GM19238 (cell line): Measurements from ENCODE around the gene GCN1.

Experiments used
- DNase-seq: peaks from one replicate; pipeline ENCODE4 v3.0.0; 2011; ENCODE audit warnings: low spot score; ENCODE audit not compliant: insufficient read length

Gene GCN1

GRCh38 chr12:120142231-120142877, 52.2 kb downstream of the GCN1 start:
- no peak for DNase-seq

GRCh38 chr12:120141336-120141735, 53.2 kb downstream of the GCN1 start:
- no peak for DNase-seq

GRCh38 chr12:120140603-120141002, 53.9 kb downstream of the GCN1 start:
- no peak for DNase-seq

- no peak for DNase-seq
Measured at GRCh38 chr12:120139958-120140357, 54.6 kb downstream of the GCN1 start.

GRCh38 chr12:120138366-120138765, 56.1 kb downstream of the GCN1 start:
- no peak for DNase-seq

GRCh38 chr12:120137833-120138232, 56.7 kb downstream of the GCN1 start:
- DNase-seq: no peak

- no peak for DNase-seq
Measured at GRCh38 chr12:120136093-120136770, 58.3 kb downstream of the GCN1 start.

GRCh38 chr12:120134307-120134980, 60.1 kb downstream of the GCN1 start:
- no peak for DNase-seq

GRCh38 chr12:120132863-120133385, 61.6 kb downstream of the GCN1 start:
- DNase-seq: peak; percentile 72

GRCh38 chr12:120132054-120132836, 62.3 kb downstream of the GCN1 start:
- DNase-seq: no peak

GRCh38 chr12:120131116-120131515, 63.4 kb downstream of the GCN1 start:
- DNase-seq: no peak

- DNase-seq: no peak
Measured at GRCh38 chr12:120130011-120130410, 64.5 kb downstream of the GCN1 start.

- no peak for DNase-seq
Measured at GRCh38 chr12:120126635-120127005, 67.9 kb downstream of the GCN1 start.

- no peak for DNase-seq
Measured at GRCh38 chr12:120125792-120126634, 68.5 kb downstream of the GCN1 start.

GRCh38 chr12:120125029-120125428, 69.5 kb downstream of the GCN1 start:
- no peak for DNase-seq

- DNase-seq: no peak
Measured at GRCh38 chr12:120121766-120122293, 72.7 kb downstream of the GCN1 start.

GRCh38 chr12:120121343-120121742, 73.2 kb downstream of the GCN1 start:
- DNase-seq: no peak

- DNase-seq: no peak
Measured at GRCh38 chr12:120119271-120119973, 75.1 kb downstream of the GCN1 start.

GRCh38 chr12:120118321-120119061, 76.0 kb downstream of the GCN1 start:
- no peak for DNase-seq
